Femur (tissue), 1 donor: ENCODE results near the gene PSME3.
A peak's percentile ranks its signal among the peaks of the same experiment; 100 is the strongest.

Source experiments
- DNase-seq: peaks from one replicate; pipeline ENCODE4 v3.0.0-alpha.2; 2017

Gene PSME3, protein sequence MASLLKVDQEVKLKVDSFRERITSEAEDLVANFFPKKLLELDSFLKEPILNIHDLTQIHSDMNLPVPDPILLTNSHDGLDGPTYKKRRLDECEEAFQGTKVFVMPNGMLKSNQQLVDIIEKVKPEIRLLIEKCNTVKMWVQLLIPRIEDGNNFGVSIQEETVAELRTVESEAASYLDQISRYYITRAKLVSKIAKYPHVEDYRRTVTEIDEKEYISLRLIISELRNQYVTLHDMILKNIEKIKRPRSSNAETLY

DNA sequence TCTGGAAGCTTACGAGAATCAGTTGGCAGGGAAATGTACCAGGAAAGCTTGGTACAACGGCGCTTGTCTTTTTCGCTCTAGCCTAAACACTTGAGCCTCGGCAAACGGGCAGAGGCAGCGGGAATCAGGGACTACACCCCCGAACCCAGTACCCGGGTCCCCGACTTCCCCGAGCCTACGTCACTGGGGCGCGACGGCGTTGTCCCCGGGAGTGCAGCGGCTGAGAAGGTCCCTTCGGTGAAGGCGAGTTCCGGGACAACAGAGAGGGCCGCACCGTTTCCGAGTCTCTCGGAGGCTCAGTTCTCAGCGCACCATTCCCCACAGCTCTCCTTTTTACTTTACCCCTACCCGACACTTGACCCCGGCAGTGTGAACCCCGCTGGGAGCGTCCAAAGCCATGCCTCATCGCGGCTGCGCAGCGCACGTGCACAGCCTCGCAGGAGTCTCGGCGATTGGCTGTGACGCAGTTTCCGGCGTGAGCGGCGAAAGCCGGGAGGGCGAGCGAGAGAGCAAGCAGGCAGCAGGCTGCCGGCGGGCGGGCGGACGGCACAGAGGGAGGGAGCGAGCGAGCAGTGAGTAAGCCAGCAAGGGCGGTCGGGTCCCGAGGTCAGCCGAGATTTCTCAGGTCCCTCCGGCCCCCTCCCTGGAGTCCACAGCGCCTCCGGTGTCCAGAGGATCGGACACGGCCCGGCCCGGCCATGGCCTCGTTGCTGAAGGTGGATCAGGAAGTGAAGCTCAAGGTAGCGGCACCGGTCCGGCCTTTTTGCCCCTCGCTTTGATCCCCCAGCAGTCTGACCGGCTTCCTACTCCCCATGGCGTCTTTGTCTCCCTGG lies at the start of gene PSME3:
TSS of gene PSME3 (plus strand) at position 464 of the 833 bp plus-strand sequence. CDS start at position 699, 235 bp downstream.
- DNase-seq = peak; percentile 95

DNA sequence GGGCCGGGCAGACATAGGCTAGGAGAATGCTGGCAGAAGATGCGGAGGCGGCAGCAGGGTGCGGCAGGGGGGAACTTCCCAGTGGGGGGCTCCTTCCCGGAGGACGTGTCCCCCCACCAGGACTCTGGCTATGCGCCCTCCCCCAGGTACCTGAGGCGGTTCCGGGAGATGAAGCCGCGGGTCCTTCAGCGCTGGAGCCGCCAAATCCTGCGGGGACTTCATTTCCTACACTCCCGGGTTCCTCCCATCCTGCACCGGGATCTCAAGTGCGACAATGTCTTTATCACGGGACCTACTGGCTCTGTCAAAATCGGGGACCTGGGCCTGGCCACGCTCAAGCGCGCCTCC lies 49.4 kb upstream of the PSME3 start:
- no peak for DNase-seq

DNA sequence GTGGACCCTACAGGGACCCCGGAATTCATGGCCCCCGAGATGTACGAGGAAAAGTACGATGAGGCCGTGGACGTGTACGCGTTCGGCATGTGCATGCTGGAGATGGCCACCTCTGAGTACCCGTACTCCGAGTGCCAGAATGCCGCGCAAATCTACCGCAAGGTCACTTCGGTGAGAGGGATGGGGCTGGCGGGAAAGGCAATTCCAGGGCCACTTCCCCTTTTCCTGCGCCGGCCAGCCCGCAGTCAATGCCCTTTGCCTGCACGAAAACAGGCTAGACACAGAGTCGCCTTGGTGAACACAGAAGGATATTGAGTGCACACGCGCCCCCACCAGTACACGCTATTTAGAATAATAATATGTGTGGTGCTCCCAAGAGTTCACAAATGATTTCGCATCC lies 48.8 kb upstream of the PSME3 start:
- DNase-seq = no peak

DNA sequence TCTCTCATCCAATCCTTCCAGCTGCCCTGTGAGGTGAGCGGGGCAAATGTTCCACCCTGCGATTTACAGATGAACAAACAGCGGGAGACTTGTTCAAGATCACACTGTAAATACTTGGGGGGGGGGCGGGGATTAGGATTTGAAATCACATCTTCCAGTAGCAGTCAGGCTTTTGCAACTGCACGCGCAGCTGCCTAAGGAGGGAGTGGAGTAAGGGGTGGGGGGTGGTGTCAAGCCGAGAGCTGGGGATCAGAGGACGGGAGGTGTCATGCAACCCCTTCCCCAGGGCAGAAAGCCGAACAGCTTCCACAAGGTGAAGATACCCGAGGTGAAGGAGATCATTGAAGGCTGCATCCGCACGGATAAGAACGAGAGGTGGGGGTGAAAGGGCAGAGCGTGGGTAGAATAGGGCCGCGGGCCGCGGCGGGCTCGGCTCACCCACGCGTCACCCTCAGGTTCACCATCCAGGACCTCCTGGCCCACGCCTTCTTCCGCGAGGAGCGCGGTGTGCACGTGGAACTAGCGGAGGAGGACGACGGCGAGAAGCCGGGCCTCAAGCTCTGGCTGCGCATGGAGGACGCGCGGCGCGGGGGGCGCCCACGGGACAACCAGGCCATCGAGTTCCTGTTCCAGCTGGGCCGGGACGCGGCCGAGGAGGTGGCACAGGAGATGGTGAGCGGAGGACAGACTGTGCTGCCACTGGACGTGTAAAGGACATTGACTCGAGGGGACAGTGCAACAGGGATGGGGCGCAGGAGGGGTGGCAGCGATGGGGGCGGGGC lies 48.2 kb upstream of the PSME3 start:
- no peak for DNase-seq

DNA sequence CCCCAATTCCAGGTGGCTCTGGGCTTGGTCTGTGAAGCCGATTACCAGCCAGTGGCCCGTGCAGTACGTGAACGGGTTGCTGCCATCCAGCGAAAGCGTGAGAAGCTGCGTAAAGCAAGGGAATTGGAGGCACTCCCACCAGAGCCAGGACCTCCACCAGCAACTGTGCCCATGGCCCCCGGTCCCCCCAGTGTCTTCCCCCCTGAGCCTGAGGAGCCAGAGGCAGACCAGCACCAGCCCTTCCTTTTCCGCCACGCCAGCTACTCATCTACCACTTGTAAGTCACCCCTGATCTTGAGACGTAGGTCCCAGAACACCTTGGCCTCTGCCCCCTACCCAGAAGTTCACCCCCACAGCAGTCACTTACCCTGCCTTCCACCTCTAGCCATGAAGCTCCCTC lies 45.9 kb upstream of the PSME3 start:
- DNase-seq = no peak

DNA sequence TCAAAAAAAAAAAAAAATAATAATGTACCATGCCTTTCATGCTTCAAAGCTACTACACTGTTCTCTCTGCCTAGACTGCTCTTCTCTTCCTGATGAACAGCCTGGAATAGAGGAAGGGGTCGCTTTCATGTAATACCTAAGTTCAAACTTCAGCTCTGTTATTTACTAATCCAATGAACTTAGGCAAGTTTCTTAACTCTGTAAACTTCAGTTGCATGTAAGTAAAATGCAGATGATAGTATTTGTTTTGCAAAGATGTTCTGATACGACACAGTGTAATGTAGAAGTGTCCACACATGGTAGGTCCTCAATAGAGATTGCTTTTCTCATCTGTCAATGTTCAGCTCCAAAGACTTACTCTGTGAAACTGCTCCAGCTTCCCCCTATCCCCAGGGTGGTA lies 41.2 kb upstream of the PSME3 start:
- DNase-seq = no peak

DNA sequence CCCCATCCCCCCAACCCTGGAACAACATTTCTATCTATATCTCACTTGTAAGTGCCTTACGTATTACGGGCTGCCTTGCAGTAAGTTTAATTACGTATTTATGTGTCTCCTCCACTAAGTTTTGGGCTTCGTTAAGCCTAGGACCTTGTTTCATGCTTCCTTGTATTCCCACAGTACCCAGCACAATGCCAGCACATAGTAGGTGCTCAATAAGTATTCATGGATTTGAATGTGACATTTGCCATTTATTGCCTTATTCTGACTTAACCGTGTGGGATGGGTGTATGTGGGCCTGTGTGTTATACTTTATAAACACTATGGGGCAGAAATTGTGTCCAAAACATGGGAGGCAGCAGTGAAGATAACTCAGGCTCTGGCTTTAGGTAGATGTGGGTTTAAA lies 40.7 kb upstream of the PSME3 start:
- DNase-seq = no peak

DNA sequence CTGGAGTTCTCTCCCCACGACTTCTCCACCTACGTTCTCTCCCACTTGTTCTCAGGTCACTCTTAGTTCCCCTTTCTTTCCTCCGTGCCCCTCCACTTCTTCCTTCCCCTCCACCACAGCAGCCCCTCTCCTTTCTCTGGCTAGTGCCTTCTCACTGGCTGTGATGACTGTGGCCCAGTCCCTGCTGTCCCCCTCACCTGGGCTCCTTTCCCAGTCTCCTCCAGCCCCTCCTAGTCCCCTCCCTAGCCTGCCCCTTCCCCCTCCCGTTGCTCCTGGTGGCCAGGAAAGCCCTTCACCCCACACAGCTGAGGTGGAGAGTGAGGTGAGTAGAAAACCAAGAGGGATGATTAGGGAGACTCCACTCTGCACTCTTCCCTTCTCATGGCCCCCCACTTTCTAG lies 38.1 kb upstream of the PSME3 start:
- no peak for DNase-seq

DNA sequence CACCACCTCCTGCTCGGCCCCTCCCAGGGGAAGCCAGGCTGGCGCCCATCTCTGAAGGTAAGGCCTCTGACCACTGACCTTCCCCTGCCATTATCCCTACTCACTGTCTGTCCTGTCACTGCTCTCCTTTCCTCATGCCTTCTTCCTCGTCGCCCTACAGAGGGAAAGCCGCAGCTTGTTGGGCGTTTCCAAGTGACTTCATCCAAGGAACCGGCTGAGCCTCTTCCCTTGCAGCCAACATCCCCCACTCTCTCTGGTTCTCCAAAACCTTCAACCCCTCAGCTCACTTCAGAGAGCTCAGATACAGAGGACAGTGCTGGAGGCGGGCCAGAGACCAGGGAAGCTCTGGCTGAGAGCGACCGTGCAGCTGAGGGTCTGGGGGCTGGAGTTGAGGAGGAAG lies 37.7 kb upstream of the PSME3 start:
- DNase-seq = no peak

DNA sequence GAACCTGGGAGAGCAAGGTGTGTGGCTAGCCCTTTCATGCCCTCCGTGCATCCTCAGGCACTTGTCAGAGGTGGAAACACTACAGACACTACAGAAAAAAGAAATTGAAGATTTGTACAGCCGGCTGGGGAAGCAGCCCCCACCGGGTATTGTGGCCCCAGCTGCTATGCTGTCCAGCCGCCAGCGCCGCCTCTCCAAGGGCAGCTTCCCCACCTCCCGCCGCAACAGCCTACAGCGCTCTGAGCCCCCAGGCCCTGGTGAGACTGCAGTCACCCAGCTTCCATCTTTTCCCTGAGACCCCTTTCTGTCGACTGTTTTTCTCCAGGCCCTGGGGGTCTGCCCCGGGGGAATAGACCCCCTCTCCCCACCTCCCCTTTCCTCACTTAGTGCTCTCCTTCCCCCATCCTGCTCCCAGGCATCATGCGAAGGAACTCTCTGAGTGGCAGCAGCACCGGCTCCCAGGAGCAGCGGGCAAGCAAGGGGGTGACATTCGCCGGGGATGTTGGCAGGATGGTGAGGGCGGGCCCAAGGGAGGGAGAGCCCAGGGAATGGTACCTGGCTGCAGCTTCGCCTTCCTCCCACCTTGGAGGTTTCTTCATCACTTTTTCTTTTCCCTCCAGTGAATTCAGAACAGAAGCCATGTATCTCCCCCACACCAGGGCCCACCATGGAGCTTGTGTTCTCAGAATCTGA lies 37.0 kb upstream of the PSME3 start:
- no peak for DNase-seq

DNA sequence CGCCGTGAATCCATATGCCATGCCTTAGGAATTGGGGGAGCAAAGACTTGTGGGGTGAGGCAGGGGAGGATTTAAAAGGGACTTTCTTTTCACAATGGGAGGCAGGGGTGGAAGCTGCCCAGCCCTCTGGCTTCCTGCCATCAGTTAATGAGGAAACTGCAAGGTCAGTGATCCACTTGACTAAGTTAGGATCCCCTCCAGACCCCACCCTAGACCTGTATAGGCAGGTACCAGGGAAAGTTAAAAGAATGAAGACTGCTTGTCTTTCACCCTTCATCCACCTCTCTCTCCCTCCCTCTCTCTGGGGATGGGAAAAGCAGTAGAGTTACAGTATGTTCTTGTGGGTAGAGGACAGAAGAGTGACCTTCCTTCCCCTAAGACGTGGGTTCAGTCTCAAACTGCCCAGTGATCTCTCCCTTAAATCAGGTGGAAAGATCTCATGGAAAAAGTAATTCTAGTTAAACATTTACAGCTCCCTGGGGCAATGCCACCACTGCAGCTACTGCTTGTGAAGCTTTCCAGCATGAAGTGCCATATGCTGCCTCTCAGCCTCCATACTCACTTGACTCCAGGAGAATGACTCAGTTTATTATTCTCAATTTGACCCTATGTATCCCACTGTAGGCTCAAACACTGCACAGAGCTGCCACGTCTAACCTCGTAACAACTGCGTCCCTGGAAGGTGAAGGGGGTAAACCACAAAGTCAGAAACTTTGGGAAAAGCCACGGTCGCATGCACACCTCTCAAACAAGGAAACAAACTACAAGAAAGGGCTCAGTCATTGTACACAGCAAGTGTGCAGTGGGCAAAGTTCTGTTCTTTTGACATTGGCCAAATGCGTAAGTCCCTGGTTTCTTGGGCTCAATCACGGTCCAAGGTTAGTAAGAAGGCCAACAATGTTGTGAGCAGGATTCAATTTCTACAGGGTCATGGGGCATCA lies 35.9 kb upstream of the PSME3 start:
- no peak for DNase-seq

DNA sequence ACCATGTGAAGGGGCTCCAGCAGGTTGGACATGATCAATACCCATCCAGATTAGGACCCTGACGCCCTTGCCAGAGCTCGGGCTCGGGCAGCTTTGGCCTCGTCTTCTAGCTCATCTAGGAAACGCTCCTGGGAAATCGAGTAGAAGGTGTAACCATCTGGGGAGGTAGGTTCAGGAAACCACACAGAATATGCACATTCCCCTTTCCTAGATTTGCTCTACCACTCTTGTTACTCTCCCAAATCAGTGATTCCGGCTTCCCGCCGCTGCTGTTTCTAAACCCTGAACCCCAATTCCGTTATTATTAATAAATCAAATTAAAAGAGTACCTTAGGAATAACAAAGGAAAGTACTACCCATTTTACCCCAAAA lies 35.2 kb upstream of the PSME3 start:
- DNase-seq = no peak

DNA sequence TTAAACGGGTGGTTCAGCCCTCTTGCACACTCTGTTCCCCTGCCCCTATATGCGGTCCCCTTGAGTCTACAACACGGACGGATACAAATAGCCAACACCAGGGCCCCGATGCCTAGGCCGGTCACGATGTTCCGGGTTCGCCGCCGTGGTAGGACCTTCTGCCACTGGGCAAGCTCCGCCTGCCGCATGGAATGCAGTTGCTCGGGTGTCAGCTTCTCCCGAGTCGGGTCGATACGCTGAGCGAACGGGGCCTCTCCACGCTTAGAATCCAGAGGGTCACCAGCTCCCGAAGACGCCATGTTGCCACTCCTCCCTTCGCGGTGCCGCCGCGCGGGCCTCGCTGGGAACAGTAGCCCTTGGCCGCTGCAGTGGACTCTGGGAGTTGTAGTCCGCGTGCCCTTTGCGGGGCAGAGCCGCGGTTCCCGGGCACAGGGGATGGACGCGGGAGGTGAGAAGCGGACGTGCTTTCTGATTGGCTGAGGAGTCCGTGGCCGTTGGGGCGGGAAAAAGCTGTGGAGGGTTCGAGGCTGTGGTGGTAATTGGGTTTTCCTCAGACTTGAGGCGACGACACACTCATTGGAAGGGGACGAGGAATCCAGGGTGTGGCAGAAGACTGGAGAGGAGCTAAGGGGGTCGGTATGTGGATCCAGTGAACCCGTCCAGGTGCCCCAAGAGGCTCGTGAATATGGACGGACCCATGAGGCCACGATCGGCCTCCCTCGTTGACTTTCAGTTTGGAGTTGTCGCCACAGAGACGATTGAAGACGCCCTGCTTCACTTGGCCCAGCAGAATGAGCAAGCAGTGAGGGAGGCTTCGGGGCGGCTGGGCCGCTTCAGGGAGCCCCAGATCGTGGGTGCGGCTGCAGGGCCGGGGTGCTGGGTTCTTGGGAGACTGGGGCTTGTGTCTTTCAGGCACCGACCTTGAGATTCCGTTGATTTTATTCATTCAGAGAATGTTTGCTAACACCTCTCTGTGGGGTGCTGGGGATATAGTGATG lies 34.5 kb upstream of the PSME3 start, which contains the start of the genes CNTD1 and COA3:
TSS of gene CNTD1 (plus strand) at position 479 of the 998 bp plus-strand sequence. CDS start at position 686, 207 bp downstream.
TSS of gene COA3 (minus strand) at position 322 of the 998 bp plus-strand sequence. CDS start at position 299, 23 bp downstream.
- DNase-seq = peak; percentile 92

DNA sequence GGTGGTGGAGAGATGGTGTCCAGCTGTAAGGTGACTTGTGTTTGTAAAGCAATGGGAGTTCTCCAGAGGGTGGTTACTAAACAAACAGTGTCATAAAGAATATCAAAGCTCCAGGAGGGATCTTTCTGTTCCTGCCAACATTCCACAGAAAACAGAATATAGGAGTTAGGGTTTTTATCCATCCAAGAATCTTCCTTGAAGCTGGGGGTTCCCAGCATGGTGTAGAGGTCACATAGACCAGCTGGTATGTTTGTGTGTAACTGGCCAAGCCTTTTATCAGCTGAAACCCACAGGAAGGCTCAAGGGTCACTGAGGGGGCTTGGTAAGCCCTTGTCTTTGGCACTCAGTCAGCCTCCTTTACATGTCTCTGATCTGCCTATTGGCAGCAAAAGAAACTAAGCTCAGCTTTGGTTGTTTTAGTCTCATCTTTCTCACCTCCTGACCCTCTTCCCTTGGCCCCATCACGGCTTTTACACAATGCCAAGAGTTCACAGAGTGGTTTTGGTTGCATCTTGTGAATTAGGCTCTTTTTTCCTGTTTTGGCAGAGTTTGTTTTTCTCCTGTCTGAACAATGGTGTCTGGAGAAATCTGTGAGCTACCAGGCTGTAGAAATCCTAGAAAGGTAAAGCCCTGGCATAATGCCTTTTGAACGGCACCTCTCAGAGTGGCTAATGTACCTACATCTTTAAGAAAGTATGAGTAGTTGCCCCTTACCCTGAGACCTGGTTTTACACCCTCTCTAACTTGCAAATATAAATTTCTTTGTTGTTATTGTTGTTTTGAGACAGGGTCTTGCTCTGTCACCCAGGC lies 29.9 kb upstream of the PSME3 start:
- no peak for DNase-seq

DNA sequence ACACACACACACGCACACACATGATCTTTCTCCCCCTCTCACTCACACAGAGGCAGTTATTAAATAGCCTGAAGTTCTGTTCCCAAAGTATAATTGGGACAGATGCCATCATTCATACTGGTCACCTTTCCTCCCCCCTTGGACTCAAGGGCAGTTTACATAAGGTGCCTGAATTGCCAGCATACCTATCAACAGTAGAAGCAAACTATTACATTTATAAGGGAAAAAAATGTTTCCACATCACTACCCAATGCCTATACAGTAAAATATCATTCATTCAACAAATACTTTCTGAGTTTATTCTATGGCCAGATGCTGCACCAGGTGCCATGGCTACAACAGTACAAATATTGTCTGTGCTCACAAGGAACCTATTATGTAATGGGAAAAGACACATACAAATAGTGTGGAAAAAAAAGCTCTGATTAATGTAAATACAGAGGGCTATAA lies 28.3 kb upstream of the PSME3 start:
- no peak for DNase-seq

DNA sequence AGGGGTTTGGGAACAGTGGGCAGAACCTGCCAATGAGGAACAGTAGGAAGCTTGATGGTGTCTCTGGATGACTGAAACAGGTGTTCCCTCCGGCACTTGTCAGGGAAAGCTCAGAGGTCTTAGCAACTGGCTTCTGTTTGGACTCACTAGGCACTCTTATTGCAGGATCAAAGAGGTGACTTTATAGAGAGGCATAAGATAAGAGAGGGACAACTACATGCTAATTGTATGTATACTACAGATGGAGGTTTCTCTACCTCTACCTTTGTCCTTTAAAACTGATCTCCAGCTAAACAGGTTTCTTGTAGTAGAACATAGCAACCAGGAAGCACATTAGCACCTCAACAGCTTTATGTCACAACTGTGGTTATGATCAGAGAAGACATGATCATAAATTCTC lies 26.9 kb upstream of the PSME3 start:
- no peak for DNase-seq

DNA sequence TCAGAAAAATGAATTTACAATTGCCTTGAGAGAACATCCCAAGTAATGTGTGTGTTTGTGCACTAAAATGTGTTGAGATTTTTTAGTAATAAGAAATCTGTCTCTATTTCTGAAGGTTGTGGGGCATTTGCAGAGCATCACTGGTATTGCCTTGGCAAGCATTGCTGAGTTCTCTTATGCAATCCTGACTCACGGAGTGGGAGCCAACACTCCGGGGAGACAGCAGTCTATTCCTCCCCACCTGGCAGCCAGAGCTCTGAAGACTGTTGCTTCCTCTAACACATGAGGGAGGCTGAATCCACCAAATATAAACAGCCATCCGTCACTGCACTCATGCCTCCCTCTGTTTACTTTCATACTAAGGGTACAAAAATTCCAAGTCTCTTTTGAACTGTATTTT lies 23.9 kb upstream of the PSME3 start:
- no peak for DNase-seq

DNA sequence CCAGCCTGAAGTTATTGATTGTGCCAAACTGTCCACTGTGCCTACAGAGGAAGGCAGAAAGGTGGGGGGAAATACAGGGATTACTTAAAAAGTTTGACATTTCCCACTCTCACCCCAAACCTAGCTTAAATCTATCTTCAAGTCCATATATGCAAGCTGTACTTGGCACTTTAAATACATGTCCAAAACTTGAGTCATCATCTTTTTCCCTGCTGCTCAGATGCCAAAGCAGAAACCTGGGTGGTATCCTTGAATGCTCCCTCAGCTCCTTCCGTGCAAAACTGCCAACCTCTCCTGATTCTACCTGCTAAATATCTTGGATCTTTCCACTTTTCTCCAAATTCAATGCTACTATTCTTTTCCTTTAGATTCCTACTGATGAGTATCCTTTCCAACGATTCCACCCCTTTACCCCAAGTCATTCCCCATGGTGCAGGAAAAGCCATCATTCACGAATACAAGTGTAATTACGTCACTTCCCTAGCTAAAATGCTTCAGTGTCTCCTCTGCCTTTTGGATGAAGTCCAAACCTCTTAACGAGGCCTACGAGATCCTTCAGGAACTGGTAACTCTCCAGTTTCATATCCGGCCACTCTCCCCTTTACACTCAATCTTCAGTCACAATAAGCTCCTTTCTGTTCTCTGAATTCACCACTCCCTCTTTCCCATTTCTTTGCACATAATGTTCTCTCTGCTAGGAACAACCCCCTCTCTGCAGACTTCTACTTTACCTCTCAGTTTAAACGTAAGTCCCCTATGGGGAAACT lies 18.4 kb upstream of the PSME3 start:
- DNase-seq = no peak

DNA sequence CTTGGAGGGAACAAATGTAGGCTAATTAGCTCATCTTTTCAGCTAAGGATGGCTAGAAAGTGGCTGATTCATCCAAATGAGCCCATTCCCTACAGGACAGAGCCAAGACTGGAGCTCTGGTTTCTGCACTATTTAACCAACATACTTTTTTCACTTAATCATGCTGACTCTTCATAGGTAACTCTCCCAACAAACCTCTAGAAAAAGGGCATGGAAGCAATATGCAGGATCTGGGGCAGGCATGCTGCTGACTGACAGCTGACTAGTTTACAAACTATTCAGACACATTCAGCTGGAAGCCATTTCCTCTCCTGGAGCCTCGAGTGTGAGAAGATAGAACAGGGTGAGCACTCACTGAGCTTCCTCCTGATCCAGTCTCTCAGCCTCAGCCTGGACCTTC lies 15.3 kb upstream of the PSME3 start:
- DNase-seq = no peak
